Thoracic aorta (tissue), 2 donors: ENCODE data around the gene OSR1. TPM values are rescaled to one million over a fixed set of nuclear protein-coding genes. Genes with fewer than 3 reads are reported as not detected.

Experiments
- ATAC-seq: fragments of 150-250 bp; one replicate; pipeline ENCODE4 v1.8.0; 2017; ENCODE audit warnings: low read depth; ENCODE audit not compliant: insufficient number of reproducible peaks, low FRiP score
- DNase-seq: peaks from one replicate; pipeline ENCODE4 v3.0.0-alpha.2; 2020; ENCODE audit warnings: low spot score
- H3K27ac ChIP-seq, 2 donors: fragments of 200-600 bp; sonication (generic); 1 replicate in 1 of 2; 2 replicates in 1 of 2; pipeline ENCODE4 v1.5.1; 2016; ENCODE audit warnings: mild to moderate bottlenecking in 2 of 2, moderate library complexity in 2 of 2
- H3K27me3 ChIP-seq: fragments of 200-600 bp; sonication (generic); replicated peaks from 2 replicates; pipeline ENCODE4 v1.6.0; 2016; ENCODE audit warnings: mild to moderate bottlenecking; ENCODE audit not compliant: insufficient read depth
- H3K36me3 ChIP-seq: fragments of 200-600 bp; sonication (generic); one replicate; pipeline ENCODE4 v1.5.1; 2016
- H3K4me1 ChIP-seq, 2 donors: fragments of 200-600 bp; sonication (generic); 1 replicate in 1 of 2; 2 replicates in 1 of 2; pipeline versions ENCODE4 v1.5.1 to v1.6.0; 2016; ENCODE audit warnings: low read depth in 2 of 2, mild to moderate bottlenecking in 1 of 2; ENCODE audit not compliant: control insufficient read depth in 1 of 2
- H3K4me3 ChIP-seq: fragments of 200-600 bp; sonication (generic); 2 replicates; pipeline ENCODE4 v1.5.1; 2016; ENCODE audit warnings: mild to moderate bottlenecking
- H3K9me3 ChIP-seq: fragments of 200-600 bp; sonication (generic); 2 replicates; pipeline ENCODE4 v1.5.1; 2016
- total RNA-seq, 2 donors: library from RNA; depleted of rRNA; stranded (reverse); fragments of >200 nt; gene quantifications; one replicate each; pipeline versions ENCODE4 v1.1.0 to v1.2.3, GENCODE V29; 2016
- TF ChIP-seq, protein P1 (sequence below): fragments of 200-600 bp; sonication (generic); IDR thresholded peaks from one replicate; pipeline ENCODE4 v1.5.1; 2019; ENCODE audit warnings: antibody characterized with exemption

The OSR1 gene
- total RNA-seq, 2 donors from 2014 or later, result 90.7 to 180 TPM

DNA sequence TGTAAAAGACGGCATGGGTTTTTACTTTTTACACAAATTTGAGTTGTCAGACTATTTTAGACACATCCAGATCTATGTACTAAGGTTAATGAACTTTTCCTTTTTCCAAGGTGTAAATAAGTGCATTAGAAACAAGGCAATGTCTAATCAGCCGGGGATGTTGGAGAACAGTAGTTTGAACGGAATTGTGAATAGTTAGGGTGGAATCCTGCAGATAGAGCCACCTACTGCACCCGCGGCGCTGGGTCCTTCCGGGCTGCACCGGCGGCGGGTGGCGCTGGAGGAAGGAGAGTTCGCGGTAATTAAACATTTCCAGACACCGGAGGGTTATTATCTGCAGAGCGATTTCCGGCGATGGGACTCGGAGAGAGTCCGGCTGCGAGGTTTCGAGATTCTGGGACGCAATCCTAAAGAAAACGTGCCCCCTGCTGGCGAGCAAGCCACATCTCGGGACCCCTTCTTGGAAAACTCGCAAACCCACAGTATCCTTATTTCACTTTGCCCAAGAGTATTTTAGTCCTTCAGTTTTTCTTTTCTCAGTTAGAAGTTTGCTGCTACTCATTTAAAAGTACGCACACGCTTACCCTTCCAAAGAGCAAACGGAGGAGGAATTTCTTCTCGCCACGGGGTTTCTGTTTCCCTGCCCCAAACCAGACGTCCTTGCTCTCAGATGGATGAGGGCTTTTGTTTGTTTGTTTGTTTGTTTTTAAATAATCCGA is 4.5 kb upstream of the OSR1 start:
- Histone ChIP-seq H3K27ac (peak overlapping the region; percentile 88 to 89), H3K4me3 (peak overlapping the region; percentile 86), H3K36me3 (no peaks in the 10 kb centered on the region), H3K27me3 (no peaks in the 10 kb centered on the region), H3K9me3 (no peaks in the 10 kb centered on the region), H3K4me1 (peaks cover 6 to 39% of the 10 kb centered on the region in 2 donors)
- ATAC-seq (peak; percentile 48), DNase-seq (no peak)
- TF ChIP-seq, protein P1, sequence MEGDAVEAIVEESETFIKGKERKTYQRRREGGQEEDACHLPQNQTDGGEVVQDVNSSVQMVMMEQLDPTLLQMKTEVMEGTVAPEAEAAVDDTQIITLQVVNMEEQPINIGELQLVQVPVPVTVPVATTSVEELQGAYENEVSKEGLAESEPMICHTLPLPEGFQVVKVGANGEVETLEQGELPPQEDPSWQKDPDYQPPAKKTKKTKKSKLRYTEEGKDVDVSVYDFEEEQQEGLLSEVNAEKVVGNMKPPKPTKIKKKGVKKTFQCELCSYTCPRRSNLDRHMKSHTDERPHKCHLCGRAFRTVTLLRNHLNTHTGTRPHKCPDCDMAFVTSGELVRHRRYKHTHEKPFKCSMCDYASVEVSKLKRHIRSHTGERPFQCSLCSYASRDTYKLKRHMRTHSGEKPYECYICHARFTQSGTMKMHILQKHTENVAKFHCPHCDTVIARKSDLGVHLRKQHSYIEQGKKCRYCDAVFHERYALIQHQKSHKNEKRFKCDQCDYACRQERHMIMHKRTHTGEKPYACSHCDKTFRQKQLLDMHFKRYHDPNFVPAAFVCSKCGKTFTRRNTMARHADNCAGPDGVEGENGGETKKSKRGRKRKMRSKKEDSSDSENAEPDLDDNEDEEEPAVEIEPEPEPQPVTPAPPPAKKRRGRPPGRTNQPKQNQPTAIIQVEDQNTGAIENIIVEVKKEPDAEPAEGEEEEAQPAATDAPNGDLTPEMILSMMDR, result peak; percentile 78

DNA sequence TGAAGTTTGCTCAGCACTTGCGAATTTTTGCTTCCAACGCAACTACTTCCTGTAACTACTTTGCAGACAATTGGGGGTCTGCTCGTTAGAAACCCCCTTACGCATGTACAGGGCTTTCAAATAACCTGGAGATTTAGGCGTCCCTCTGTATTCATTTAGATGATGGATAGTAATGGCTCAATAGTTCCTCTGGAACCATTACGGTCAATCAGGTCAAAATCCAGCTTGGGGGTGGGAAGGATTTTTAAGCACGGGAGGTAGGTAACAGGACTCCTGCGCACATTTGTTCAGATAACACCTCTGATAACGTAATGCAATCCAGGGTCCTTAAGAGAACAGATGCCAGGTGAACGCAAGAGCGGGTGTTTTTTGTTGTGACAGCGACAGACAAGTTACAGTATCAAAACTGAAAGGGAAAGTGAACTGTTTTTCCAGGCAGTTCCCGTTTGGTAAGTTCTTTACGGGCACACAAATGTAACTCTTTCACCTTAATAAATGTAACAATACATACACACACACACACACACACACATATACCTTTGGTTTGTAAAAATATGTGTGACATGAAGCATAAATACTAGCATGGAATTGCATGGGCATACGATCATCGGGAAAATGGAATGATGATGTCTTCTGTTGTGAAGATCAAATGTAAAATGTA is 3.8 kb upstream of the OSR1 start:
- peaks cover 6 to 39% of the 10 kb centered on the region in 2 donors for H3K4me1 ChIP-seq
- no peaks in the 10 kb centered on the region for H3K27me3 ChIP-seq
- DNase-seq, result no peak
- TF ChIP-seq, protein P1, result no peak
- peak overlapping the region; percentile 88 to 89 for H3K27ac ChIP-seq
- no peaks in the 10 kb centered on the region for H3K9me3 ChIP-seq
- H3K36me3 ChIP-seq, result no peaks in the 10 kb centered on the region
- ATAC-seq, result no peak
- H3K4me3 ChIP-seq, result peak overlapping the region; percentile 86

DNA sequence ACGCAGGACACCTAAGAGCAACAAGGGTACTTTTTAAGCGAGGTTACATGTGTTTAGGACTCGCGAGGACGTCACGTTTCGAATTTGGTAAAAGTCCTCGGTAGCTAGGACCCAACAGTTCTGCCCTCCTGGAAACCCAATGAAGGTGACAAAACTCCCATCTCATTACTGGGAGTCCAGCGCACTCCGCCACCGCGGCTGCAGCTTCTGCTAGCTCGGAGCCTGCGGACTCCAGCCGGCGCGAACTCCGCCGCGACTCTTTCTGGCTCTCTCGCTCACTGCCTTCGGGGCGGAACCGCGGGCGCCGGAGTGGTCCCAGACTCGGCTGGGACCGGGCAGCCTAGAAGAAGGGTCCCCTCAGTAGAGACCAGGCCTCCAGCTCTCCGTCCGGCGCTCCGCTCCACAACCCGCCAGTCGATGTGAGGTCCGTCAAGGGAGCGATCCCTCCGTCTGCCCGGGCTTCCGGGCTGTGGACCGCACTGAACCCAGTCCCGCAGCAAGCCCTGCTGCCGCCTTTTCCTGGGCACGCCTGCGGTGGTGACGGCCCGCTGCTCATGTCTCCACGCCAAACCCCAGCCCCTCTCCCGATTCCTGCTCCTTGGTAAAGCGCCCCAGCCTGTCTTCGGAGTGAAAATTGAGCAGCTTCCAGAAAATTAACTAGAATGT is 3.0 kb upstream of the OSR1 start:
- ATAC-seq (no peak), DNase-seq (no peak)

DNA sequence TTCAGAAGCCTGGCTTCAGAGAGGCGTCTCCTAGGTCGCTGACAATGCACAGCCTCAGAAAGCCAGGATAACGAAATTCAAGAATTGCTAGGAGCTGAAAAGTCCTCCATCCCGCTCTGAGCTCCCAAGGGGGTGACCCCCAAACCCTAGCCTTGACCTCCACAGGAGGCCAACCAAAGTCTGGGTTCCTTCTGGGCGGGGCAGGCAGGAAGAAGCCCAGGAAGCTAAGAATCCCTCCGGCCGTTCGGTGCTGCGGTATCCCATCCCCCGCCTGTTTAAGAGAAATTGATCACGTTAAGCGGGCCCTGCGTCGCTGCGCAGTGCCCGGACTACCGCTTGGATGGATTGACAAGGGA is 2.5 kb upstream of the OSR1 start:
- H3K27ac ChIP-seq, result peak overlapping the region; percentile 88 to 89
- H3K9me3 ChIP-seq, result no peaks in the 10 kb centered on the region
- TF ChIP-seq, protein P1, result no peak
- peak overlapping the region; percentile 86 for H3K4me3 ChIP-seq
- DNase-seq, result no peak
- no peak for ATAC-seq
- no peaks in the 10 kb centered on the region for H3K36me3 ChIP-seq
- H3K4me1 ChIP-seq, result peaks cover 6 to 39% of the 10 kb centered on the region in 2 donors
- H3K27me3 ChIP-seq, result no peaks in the 10 kb centered on the region

More for the DNA sequence above, 3.0 kb upstream of the OSR1 start:
- H3K27me3 ChIP-seq, result no peaks in the 10 kb centered on the region
- H3K4me1 ChIP-seq, result peaks cover 6 to 39% of the 10 kb centered on the region in 2 donors
- H3K36me3 ChIP-seq, result no peaks in the 10 kb centered on the region
- peak overlapping the region; percentile 88 to 89 for H3K27ac ChIP-seq
- TF ChIP-seq, protein P1, result no peak
- H3K9me3 ChIP-seq, result no peaks in the 10 kb centered on the region
- H3K4me3 ChIP-seq, result peak overlapping the region; percentile 86

DNA sequence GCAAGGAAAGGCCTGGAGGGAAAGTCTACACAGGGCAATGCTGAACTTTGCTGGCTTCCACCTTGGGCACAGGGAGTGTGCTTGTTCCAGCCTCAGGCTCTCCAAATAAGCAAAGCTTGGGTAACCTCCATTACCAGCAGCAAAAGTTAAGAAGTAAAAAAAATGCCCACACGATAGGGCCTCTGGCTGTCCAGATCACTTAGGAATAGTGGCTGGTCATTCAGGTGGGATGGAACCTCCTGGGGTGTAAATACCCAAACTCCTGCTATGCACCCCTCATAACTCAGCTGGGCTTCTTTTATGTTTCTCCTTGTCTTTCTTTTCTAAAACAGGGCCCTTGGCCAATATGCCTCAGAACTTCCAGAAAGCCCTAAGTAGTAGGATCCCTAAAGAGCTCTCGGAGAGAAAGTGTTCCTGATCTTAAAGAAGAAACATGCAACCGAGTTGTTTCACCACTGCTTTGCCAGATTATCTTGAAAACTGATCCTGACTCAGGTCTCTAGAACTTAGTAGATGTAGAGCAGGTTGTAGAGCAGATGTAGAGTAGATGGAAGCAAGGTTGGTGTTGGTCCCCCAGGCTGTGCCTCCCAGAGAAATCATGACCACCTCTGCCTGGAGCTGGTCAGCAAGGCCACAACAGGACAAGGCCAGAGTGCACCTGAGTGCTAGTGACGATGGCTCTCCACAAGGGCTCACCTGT is 2.0 kb upstream of the OSR1 start:
- peak overlapping the region; percentile 88 to 89 for H3K27ac ChIP-seq
- no peaks in the 10 kb centered on the region for H3K9me3 ChIP-seq
- peak overlapping the region; percentile 95 for H3K4me3 ChIP-seq
- H3K27me3 ChIP-seq, result no peaks in the 10 kb centered on the region
- peaks cover 6 to 39% of the 10 kb centered on the region in 2 donors for H3K4me1 ChIP-seq
- TF ChIP-seq, protein P1, result no peak
- ATAC-seq, result no peak
- DNase-seq, result no peak
- no peaks in the 10 kb centered on the region for H3K36me3 ChIP-seq
